OCI-LY3 (cell line): ENCODE results near the gene MTNR1B.

ENCODE experiments used
- H2AFZ ChIP-seq: fragments of 200-600, 300-600 bp; shearing (Covaris generic); 2 replicates; pipeline ENCODE4 v1.6.0; 2014; ENCODE audit warnings: antibody characterized with exemption, low read depth, low read length
- H3K27ac ChIP-seq: fragments of 200-600, 300-600 bp; sonication (generic); 2 replicates; pipeline ENCODE4 v1.5.1; 2014; ENCODE audit warnings: mild to moderate bottlenecking, low read length, moderate library complexity, mixed read lengths
- H3K27me3 ChIP-seq: fragments of 200-600, 300-600 bp; sonication (generic); 2 replicates; pipeline ENCODE4 v1.6.1; 2014; ENCODE audit warnings: low read depth, low read length, mixed read lengths
- H3K36me3 ChIP-seq: fragments of 200-600, 300-600 bp; sonication (generic); replicated peaks from 2 replicates; pipeline ENCODE3; 2014; ENCODE audit warnings: low read depth, low read length, mixed read lengths
- H3K4me1 ChIP-seq: fragments of 300-600, 200-600 bp; sonication (generic); 2 replicates; pipeline ENCODE4 v1.6.1; 2014; ENCODE audit warnings: low read length, mixed read lengths
- H3K4me2 ChIP-seq: fragments of 200-600, 300-600 bp; sonication (generic); 2 replicates; pipeline ENCODE4 v1.6.1; 2014; ENCODE audit warnings: low read length, mixed read lengths
- H3K4me3 ChIP-seq: fragments of 300-600, 200-600 bp; sonication (generic); 2 replicates; pipeline ENCODE4 v1.5.1; 2014; ENCODE audit warnings: antibody characterized with exemption, mild to moderate bottlenecking, low read length, moderate library complexity
- H3K79me2 ChIP-seq: fragments of 300-600, 200-600 bp; shearing (Covaris generic); 2 replicates; pipeline ENCODE4 v1.6.1; 2014; ENCODE audit warnings: mild to moderate bottlenecking, low read length, mixed read lengths
- H3K9ac ChIP-seq: fragments of 300-600, 200-600 bp; shearing (Covaris generic); 2 replicates; pipeline ENCODE4 v1.6.0; 2014; ENCODE audit warnings: mild to moderate bottlenecking, low read length, moderate library complexity
- H3K9me3 ChIP-seq: fragments of 200-600, 300-600 bp; shearing (Covaris generic); 2 replicates; pipeline ENCODE4 v1.6.1; 2014; ENCODE audit warnings: low read length, mixed read lengths; ENCODE audit not compliant: insufficient read depth
- H4K20me1 ChIP-seq: fragments of 200-600, 300-600 bp; sonication (generic); 2 replicates; pipeline ENCODE4 v1.6.1; 2016; ENCODE audit warnings: low read length, mixed read lengths; ENCODE audit not compliant: insufficient read depth
- EZH2phosphoT487 ChIP-seq: fragments of 200-600 bp; shearing (Covaris generic); IDR thresholded peaks from 2 replicates; pipeline ENCODE4 v1.6.1; 2018; ENCODE audit warnings: antibody characterized with exemption, mixed run types, low read depth
- TF ChIP-seq, protein P1 (sequence below): fragments of 200-600, 300-600 bp; sonication (generic); IDR thresholded peaks from 2 replicates; pipeline ENCODE4 v1.5.1; 2014; ENCODE audit warnings: antibody characterized with exemption, low read length, low read depth

MTNR1B gene

DNA sequence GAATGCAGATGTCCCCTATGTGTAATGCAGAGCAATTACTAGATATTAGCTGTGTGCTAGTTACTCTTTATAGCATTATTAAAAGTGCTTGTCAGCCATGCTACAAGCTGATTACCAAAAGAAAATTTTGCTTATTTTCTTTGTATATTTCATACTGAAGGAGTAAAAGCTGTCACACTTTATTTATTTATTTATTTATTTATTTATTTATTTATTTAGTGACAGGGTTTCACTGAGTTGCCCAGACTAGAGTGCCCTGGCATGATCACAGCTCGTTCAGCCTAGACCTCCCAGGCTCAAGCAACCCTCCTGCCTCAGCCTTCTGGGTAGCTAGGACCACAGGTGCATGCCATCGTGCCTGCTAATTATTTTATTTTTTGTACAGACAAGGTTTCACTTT, 4.3 kb upstream of the MTNR1B start:
- Histone ChIP-seq H3K4me2 (no peak overlapping the region), H3K79me2 (no peaks in the 10 kb centered on the region), H3K27ac (no peak overlapping the region), H2AFZ (no peak overlapping the region), H3K4me3 (no peak overlapping the region), H3K4me1 (no peaks in the 10 kb centered on the region), H3K27me3 (peaks cover 6% of the 10 kb centered on the region; the same call in 1 of the 2 replicates), H3K9me3 (no peaks in the 10 kb centered on the region), H3K36me3 (no peaks in the 10 kb centered on the region), H4K20me1 (no peaks in the 10 kb centered on the region), H3K9ac (no peak overlapping the region)
- no peak for TF ChIP-seq EZH2phosphoT487
- TF ChIP-seq, protein P1, sequence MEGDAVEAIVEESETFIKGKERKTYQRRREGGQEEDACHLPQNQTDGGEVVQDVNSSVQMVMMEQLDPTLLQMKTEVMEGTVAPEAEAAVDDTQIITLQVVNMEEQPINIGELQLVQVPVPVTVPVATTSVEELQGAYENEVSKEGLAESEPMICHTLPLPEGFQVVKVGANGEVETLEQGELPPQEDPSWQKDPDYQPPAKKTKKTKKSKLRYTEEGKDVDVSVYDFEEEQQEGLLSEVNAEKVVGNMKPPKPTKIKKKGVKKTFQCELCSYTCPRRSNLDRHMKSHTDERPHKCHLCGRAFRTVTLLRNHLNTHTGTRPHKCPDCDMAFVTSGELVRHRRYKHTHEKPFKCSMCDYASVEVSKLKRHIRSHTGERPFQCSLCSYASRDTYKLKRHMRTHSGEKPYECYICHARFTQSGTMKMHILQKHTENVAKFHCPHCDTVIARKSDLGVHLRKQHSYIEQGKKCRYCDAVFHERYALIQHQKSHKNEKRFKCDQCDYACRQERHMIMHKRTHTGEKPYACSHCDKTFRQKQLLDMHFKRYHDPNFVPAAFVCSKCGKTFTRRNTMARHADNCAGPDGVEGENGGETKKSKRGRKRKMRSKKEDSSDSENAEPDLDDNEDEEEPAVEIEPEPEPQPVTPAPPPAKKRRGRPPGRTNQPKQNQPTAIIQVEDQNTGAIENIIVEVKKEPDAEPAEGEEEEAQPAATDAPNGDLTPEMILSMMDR = no peak

DNA sequence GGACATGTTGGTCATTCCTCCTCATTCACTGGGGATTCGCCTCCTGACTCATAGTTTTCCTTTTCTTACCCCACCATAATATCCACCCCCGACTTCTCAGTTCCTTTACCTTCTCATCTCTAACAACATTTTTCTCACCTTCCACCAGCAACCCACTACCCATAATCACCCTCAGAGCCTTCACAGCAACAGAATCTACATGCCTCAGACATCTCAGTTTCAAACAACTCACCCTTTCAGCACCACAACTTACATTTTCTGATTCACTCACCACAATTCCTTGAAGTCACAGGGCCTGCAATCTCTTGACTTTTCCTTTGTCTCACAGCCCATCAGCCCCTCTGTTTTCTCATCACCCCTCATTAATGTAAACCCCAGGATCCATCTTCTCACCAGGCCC, 2.3 kb upstream of the MTNR1B start:
- H3K9ac ChIP-seq = no peak overlapping the region
- no peaks in the 10 kb centered on the region for H3K4me1 ChIP-seq
- H3K79me2 ChIP-seq = no peaks in the 10 kb centered on the region

DNA sequence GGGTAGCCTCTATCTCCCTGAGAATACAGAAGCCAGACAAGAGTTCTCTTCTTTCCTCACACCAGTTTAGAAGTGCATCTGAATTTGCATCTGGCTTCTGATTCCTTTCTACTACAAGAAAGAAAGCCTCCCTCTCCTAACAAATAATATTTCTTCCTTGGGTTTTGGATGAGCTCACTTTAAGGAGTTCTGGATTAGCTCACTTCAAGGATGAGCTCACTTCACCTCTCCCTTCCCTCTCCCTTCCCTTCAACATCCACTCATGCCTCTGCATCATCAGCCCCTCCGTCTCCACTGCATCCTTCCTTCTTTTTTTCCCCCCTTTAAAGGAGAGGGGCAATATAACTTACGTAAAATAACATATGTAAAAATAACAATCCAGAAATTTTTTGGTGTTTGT, 1.6 kb upstream of the MTNR1B start:
- Histone ChIP-seq H3K27ac (no peak overlapping the region), H3K9me3 (no peaks in the 10 kb centered on the region), H3K27me3 (peaks cover 6% of the 10 kb centered on the region; the same call in 1 of the 2 replicates), H3K79me2 (no peaks in the 10 kb centered on the region), H3K36me3 (no peaks in the 10 kb centered on the region), H3K4me2 (no peak overlapping the region), H3K9ac (no peak overlapping the region), H2AFZ (no peak overlapping the region), H4K20me1 (no peaks in the 10 kb centered on the region), H3K4me3 (no peak overlapping the region), H3K4me1 (no peaks in the 10 kb centered on the region)
- TF ChIP-seq EZH2phosphoT487 = no peak
- TF ChIP-seq, protein P1 = no peak

More for the DNA sequence above, 2.3 kb upstream of the MTNR1B start:
- Histone ChIP-seq H3K4me2 (no peak overlapping the region), H3K36me3 (no peaks in the 10 kb centered on the region), H4K20me1 (no peaks in the 10 kb centered on the region), H3K27ac (no peak overlapping the region), H3K27me3 (peaks cover 6% of the 10 kb centered on the region; the same call in 1 of the 2 replicates), H3K9me3 (no peaks in the 10 kb centered on the region), H2AFZ (no peak overlapping the region), H3K4me3 (no peak overlapping the region)
- no peak for TF ChIP-seq EZH2phosphoT487
- TF ChIP-seq, protein P1 = no peak

DNA sequence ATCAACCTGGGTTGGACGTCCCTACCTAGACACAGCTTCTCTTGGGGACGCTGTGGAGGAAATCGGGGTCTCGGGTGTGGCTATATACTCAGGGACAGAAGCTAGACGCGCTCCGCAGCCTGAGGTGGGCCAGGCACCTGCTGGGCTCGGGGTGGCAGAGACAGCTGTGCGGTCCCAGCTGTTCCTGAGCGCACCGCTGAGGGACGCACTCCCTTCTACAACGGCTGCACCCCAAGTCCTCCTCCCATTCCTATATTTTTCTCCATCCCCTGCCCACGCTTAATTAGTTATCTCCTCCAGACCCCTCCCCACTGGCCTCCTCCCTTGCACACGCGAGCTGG, 188 bp upstream of the MTNR1B start:
- Histone ChIP-seq H3K9me3 (no peaks in the 10 kb centered on the region), H3K4me2 (no peak overlapping the region), H3K27me3 (peaks cover 3% of the 10 kb centered on the region; the same call in 1 of the 2 replicates), H3K9ac (no peak overlapping the region), H3K79me2 (no peaks in the 10 kb centered on the region), H3K4me3 (no peak overlapping the region), H3K36me3 (no peaks in the 10 kb centered on the region), H3K27ac (no peak overlapping the region), H3K4me1 (no peaks in the 10 kb centered on the region), H4K20me1 (no peaks in the 10 kb centered on the region), H2AFZ (no peak overlapping the region)
- TF ChIP-seq EZH2phosphoT487 = no peak
- TF ChIP-seq, protein P1 = no peak
